Mesothelial cell of epicardium (in vitro differentiated cells): Measurements from ENCODE around the gene ISX. TPM values are rescaled to one million over a fixed set of nuclear protein-coding genes. Genes with fewer than 3 reads are reported as not detected.

Experiments used
- DNase-seq, 2 experiments: peaks; one replicate each; pipeline ENCODE4 v3.0.0; 2021; ENCODE audit warnings: low spot score in 2 of 2; ENCODE audit not compliant: unreplicated experiment in 2 of 2
- H3K27ac Mint-ChIP-seq: 2 replicates; pipeline ENCODE4 v1.8.0; 2021; ENCODE audit warnings: mixed read lengths
- H3K27me3 Mint-ChIP-seq: 2 replicates; pipeline ENCODE4 v1.8.0; 2021; ENCODE audit warnings: low read depth, mixed read lengths
- H3K36me3 Mint-ChIP-seq: 2 replicates; pipeline ENCODE4 v1.8.0; 2021; ENCODE audit warnings: mixed read lengths
- H3K4me1 Mint-ChIP-seq: 2 replicates; pipeline ENCODE4 v1.8.0; 2021; ENCODE audit warnings: mixed read lengths
- H3K4me3 Mint-ChIP-seq: 2 replicates; pipeline ENCODE4 v1.8.0; 2021; ENCODE audit warnings: mild to moderate bottlenecking, moderate library complexity, mixed read lengths
- H3K9me3 Mint-ChIP-seq: 2 replicates; pipeline ENCODE4 v1.8.0; 2021; ENCODE audit warnings: mixed read lengths
- total RNA-seq: library from RNA; stranded (reverse); gene quantifications from 3 replicates; pipeline ENCODE4 v1.2.1, GENCODE V29; 2021
- TF ChIP-seq, protein P1 (sequence below): fragments of 200-600 bp; sonication (generic); IDR thresholded peaks from one replicate; pipeline ENCODE4 v1.5.0; 2021; ENCODE audit warnings: antibody characterized with exemption; ENCODE audit not compliant: unreplicated experiment

ISX gene
- total RNA-seq, 1 donor from 2014 or later: 1.9 TPM

- H3K27me3 Mint-ChIP-seq: no peaks in the 10 kb centered on the region
- DNase-seq: no peak
- peaks cover 14% of the 10 kb centered on the region for H3K9me3 Mint-ChIP-seq
- TF ChIP-seq, protein P1, sequence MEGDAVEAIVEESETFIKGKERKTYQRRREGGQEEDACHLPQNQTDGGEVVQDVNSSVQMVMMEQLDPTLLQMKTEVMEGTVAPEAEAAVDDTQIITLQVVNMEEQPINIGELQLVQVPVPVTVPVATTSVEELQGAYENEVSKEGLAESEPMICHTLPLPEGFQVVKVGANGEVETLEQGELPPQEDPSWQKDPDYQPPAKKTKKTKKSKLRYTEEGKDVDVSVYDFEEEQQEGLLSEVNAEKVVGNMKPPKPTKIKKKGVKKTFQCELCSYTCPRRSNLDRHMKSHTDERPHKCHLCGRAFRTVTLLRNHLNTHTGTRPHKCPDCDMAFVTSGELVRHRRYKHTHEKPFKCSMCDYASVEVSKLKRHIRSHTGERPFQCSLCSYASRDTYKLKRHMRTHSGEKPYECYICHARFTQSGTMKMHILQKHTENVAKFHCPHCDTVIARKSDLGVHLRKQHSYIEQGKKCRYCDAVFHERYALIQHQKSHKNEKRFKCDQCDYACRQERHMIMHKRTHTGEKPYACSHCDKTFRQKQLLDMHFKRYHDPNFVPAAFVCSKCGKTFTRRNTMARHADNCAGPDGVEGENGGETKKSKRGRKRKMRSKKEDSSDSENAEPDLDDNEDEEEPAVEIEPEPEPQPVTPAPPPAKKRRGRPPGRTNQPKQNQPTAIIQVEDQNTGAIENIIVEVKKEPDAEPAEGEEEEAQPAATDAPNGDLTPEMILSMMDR: no peak
- peaks cover 13% of the 10 kb centered on the region for H3K4me1 Mint-ChIP-seq
- no peak overlapping the region for H3K4me3 Mint-ChIP-seq
- no peaks in the 10 kb centered on the region for H3K36me3 Mint-ChIP-seq
- H3K27ac Mint-ChIP-seq: no peak overlapping the region
These were observed 47.4 kb downstream of the ISX start for GRCh38 chr22:35113341-35113740.

GRCh38 chr22:35114131-35114980 lies 48.4 kb downstream of the ISX start:
- TF ChIP-seq, protein P1: no peak
- Mint-ChIP-seq H3K27me3 (no peaks in the 10 kb centered on the region), H3K9me3 (peaks cover 4% of the 10 kb centered on the region), H3K36me3 (no peaks in the 10 kb centered on the region), H3K27ac (peak overlapping the region; percentile 7), H3K4me1 (peaks cover 13% of the 10 kb centered on the region), H3K4me3 (no peak overlapping the region)
- no peak for DNase-seq

- peaks cover under 1% of the 10 kb centered on the region for H3K9me3 Mint-ChIP-seq
- no peaks in the 10 kb centered on the region for H3K36me3 Mint-ChIP-seq
- no peak overlapping the region for H3K4me3 Mint-ChIP-seq
- DNase-seq: no peak
- no peaks in the 10 kb centered on the region for H3K27me3 Mint-ChIP-seq
- TF ChIP-seq, protein P1: no peak
- peaks cover 15% of the 10 kb centered on the region for H3K4me1 Mint-ChIP-seq
- H3K27ac Mint-ChIP-seq: no peak overlapping the region
These were observed 49.6 kb downstream of the ISX start for GRCh38 chr22:35115515-35115914.

DNA sequence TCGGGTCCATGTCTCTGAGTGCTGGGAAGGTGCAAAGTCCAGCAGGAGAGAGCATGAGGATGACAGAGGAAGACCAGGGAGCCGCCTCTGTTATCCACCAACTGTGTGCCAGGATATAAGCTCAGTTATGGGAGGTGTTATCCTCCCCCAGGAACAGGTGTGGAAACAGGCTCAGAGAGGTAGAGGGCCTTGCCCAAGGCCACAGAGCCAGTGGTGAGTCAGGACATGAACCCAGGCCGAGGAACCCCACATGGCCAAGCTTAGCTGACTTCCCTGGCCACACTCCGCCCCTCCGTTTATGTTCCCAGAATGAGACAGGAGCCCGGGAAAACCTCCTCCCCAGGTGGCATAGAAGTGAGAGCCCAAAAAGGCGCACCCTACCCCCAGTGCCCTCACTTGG lies 50.3 kb downstream of the ISX start:
- Mint-ChIP-seq H3K27ac (no peak overlapping the region), H3K36me3 (no peaks in the 10 kb centered on the region), H3K4me3 (no peak overlapping the region), H3K27me3 (no peaks in the 10 kb centered on the region), H3K9me3 (no peaks in the 10 kb centered on the region), H3K4me1 (peaks cover 17% of the 10 kb centered on the region)
- TF ChIP-seq, protein P1: no peak
- no peak for DNase-seq

DNA sequence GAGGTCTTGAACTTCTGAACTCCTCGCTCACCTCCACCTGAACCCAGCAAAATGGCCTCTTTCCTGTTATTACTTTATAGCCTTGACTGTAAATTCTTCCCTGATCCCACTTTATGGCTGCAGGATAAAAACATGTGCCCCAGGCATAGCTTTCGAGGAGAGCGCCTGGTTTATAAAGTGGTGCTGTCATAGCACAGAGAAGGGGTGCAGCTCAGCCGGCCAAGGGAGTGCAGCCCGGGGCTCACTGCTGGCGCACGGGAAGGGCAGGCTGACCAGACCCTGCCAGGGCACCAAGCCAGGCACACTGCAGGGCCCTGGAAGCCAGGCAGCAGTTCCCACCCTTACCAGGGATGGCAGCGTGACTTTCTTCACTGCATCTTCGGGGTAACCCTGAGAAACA lies 50.9 kb downstream of the ISX start:
- TF ChIP-seq, protein P1: no peak
- Mint-ChIP-seq H3K4me1 (peaks cover 17% of the 10 kb centered on the region), H3K4me3 (no peak overlapping the region), H3K36me3 (no peaks in the 10 kb centered on the region), H3K27ac (no peak overlapping the region), H3K27me3 (no peaks in the 10 kb centered on the region), H3K9me3 (no peaks in the 10 kb centered on the region)
- DNase-seq: no peak
